DMS 273 (cell line): ENCODE measurements around the gene PIAS1.
"Not testable (repeated sequence)": the region's sequence is repeated elsewhere in the genome, so short reads cannot be mapped to it uniquely, and the experiment has no call there.

Experiments used
- DNase-seq: peaks from one replicate; lab custom pipeline; 2025; ENCODE audit not compliant: unreplicated experiment; lab: John Stamatoyannopoulos, UW

Gene PIAS1

GRCh38 chr15:68230157-68231100 lies 176.3 kb downstream of the PIAS1 start:
- DNase-seq: peak; percentile 68

DNA sequence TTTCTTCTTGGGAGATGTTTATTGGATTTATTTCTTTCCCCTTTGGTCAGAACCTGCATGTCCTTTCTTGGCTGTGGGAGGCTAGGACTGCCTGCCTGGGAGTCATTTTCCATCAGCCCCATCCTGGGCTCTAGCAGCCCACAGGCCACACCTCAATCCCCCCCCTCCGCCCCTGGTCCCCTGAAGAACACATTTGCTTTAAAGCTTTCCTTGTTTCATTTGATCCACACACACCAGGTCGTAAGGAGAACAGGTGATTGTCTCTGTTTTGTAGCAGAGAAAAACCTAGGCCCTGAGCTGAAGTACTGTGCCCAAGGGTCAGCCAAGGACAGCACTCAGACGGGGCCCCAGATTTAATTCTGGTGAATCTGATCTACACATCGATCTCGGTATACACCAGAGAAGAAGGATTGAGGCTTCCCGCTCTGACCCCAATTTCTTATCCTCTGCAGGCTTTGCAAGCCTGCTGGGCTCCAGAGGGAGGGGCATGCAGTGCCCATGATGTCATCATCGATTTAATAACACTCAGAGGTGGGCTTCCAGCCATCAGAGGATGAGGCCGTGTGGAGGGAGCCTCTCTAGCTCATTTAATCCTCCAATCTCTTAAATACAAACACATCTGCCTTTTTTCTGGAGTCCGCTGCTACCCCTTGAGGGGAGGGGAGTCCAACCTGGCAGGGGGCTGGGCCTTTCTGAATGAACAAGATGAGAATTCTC lies 177.1 kb downstream of the PIAS1 start:
- DNase-seq: peak; percentile 37

DNA sequence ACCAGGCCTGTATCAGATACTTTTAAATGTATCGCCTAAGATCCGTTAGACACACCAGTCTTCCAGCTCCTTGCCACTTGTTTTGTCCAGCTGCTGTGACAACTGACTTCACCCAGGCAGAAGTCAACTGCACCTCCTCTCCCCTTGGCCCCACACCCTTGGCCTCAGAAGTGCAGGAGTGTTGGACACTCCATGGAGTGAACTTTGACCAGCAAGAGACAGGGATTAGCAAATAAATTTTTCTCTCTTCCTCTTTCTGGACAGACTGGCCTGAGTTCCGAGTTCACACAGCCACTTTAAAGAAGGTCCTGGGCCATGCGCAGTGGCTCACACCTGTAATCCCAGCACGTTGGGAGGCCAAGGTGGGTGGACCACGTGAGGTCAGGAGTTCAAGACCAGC lies 178.3 kb downstream of the PIAS1 start:
- no peak for DNase-seq

- no peak for DNase-seq
Measured at GRCh38 chr15:68232937-68233336, 178.8 kb downstream of the PIAS1 start.

DNA sequence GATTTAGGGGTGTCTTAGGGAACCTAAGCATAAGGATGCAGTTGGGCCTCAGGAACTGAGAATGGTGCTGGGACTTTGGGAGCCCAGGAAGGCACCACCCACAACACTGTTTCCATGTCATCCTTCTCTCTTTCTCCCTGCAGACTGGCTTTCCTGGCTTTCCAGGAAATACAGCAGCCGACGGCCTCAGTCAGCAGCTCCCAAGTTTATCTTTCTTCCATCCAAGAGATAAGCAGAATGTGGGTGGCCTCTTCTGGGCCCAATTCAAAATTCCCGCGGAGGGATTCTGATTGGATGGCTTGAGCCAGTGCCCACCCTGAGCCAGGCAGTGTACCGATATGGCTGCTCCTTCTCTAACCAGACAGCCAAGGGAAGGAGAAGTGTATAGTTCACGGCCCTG lies 179.9 kb downstream of the PIAS1 start:
- DNase-seq: no peak

DNA sequence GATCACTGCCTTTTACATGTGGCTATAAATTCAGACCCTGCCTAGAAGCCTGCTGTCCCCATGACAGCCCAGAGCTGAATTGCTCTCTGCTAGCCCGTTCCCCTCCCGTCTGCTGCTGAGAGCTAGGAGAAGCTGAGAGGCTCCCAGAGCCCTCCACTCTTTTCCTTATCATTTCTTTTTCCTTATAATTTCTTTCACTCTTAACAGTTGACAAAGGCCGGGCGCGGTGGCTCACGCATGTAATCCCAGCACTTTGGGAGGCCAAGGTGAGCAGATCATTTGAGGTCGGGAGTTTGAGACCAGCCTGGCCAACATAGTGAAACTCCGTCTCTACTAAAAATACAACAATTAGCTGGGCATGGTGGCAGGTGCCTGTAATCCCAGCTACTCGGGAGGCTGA lies 180.4 kb downstream of the PIAS1 start:
- not testable (repeated sequence) for DNase-seq

GRCh38 chr15:68235022-68235421 lies 180.9 kb downstream of the PIAS1 start:
- no peak for DNase-seq

- DNase-seq: no peak
Measured at GRCh38 chr15:68239025-68239424, 184.9 kb downstream of the PIAS1 start.

DNA sequence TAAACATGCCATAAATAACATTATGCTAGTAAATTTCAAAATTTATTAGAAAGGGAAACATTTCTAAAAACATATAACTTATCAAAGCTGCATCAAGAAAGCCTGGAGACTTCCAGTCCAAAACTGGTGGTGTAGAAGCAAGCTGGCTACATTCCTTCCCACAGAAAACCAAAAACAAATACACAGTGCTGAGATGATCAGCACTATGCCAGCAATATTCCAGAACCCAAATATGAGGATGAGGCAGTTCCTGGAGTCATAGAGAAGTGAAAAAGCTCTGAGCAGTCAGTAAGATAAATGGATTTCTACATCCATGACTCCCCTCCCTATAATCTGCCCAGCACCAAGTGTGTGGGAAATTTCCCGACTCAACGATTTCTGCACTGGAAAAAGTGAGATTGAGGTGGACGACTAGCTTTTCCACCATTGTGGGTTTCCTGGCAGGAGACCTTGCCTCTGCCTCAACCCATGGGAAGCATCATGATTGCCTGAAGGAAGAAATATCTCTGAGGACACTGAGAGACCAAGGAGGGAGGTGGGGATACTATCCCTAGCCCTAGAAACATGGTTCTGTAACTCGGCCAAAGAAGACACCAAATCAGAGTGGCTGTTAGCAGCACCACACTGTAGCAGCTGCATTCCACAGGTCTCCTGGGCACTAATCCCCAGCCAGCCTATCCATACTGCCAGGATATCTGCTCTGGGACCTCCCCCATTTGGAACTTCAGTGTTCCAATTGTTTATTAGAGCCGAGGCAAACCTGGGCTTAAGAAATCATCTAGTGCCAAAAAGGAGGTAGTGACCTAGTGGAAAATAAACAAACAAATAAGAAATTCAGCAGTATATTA lies 187.2 kb downstream of the PIAS1 start:
- DNase-seq: no peak
